Activated CD8-positive, alpha-beta memory T cell treated with anti-CD3 and anti-CD28 coated beads for 36 hours (primary cell): ENCODE measurements around the gene HOOK2. TPM values are rescaled to one million over a fixed set of nuclear protein-coding genes. Genes with fewer than 3 reads are reported as not detected.

Experiments used
- CTCF ChIA-PET: fragments of 350-600 bp; sonication (Branson Sonifier 250); formaldehyde crosslinking; loops from one replicate; lab custom pipeline; 2021; ENCODE audit warnings: antibody characterized with exemption; lab: Charles Lee
- POLR2A ChIA-PET: fragments of 350-600 bp; sonication (Branson Sonifier 250); formaldehyde crosslinking; loops from one replicate; lab custom pipeline; 2021; ENCODE audit warnings: antibody characterized with exemption; lab: Charles Lee
- total RNA-seq, 2 experiments: library from RNA; stranded (reverse); gene quantifications; one replicate each; pipeline ENCODE4 v1.2.3, GENCODE V29; 2021

HOOK2 gene
- total RNA-seq, 2 experiments from 2014 or later = 12.9 to 13.1 TPM

- POLR2A ChIA-PET = no interaction called here
- CTCF ChIA-PET = interaction anchor here (1.4 kb wide), 2 partner anchors 12 to 96 kb away, joined by 3 read pairs; no protein-coding TSS in a partner anchor
Measured at GRCh38 chr19:12751635-12752034, 23.7 kb downstream of the HOOK2 start, which contains the start of gene BEST2. Gene BEST2 (plus strand): TSS chr19:12751791. CDS start chr19:12752593, 802 bp downstream.

- POLR2A ChIA-PET = no interaction called here
- CTCF ChIA-PET = interaction anchor here (0.6 to 1.5 kb wide), 3 partner anchors 15 to 1909 kb away, joined by 3 to 4 read pairs (median 4); no protein-coding TSS in a partner anchor
Measured at GRCh38 chr19:12750851-12751250, 24.5 kb downstream of the HOOK2 start.

DNA sequence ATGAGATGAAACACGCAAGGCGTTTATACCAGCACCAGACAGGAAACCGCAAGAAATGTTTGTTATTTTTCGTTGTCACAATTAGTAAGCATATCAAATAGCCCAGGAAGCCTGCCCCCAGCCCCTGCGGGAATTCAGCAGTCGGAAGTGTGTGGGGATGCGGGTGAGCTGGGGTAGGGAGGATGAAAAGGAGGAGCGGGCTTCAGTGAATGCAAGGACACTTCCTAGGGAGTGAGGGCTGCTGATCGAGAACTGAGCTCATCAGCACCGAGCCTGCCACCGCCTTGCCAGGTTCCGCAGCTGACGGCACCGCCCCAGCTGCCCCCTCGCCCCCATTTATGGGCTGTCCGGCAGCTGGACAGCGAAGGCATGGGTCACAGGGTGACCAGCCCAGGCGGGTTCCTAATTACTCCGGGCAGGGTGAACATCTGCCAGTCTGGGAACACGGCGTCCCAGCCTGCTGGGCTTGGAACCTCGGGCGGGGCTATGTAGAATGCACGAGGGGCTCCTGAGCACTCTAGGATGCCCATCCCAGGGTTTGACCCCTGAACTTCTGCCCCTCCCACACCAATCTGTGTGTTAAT lies 25.3 kb downstream of the HOOK2 start:
- CTCF ChIA-PET = interaction anchor here (0.6 to 1.5 kb wide), 3 partner anchors 16 to 1910 kb away, joined by 3 to 4 read pairs (median 4); no protein-coding TSS in a partner anchor

DNA sequence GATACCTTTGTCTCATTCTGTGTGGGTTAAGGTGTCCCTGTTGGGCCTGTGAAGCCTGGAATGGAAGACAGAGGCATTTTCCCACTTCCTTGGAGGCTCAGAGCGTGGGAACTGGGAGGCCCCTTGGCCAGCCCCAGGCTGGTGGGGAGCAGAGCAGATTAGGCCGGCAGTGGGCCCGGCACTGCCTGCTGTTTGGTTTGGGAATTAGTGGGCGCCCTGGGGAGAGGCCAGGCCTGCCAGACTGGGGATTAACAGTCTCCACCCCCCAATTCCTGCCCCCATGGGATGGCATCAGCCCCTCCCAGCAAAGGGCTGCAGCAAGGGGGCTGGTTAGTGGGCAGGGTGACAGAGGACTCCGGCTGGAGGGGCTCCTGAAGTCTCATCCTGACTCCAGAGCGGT lies 26.9 kb downstream of the HOOK2 start:
- CTCF ChIA-PET = interaction anchor here (2.4 kb wide), 1 partner anchor 100 kb away, joined by 6 read pairs; no protein-coding TSS in a partner anchor

More for the DNA sequence above, 25.3 kb downstream of the HOOK2 start:
- POLR2A ChIA-PET = interaction anchor here (0.6 kb wide), 1 partner anchor 26 kb away, joined by 10 read pairs; no protein-coding TSS in a partner anchor

DNA sequence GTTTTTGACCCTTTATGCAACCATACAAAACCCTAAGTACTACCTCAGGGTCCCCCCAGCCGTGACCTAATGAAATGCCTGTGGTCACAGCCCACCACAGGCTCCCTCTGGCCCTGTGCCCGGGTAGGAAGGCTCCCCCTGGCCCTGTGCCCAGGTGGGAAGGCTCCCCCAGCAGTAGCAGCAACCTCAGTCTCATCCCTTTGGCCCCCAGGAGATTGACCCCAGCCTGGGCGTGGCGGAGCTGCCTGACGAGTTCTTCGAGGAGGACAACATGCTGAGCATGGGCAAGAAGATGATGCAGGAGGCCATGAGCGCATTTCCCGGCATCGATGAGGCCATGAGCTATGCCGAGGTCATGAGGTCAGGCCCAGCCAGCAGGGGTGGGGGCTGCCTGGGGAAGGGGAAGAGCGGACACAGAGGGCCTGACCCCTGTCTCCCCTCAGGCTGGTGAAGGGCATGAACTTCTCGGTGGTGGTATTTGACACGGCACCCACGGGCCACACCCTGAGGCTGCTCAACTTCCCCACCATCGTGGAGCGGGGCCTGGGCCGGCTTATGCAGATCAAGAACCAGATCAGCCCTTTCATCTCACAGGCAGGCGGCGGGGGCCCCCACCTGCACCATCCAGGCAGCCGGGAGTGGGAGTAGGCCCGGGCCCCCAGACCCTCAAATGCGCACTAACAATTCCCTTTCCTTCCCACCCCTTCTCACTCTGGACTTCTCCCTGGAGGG lies 30.0 kb downstream of the HOOK2 start:
- ChIA-PET POLR2A (no interaction called here), CTCF (interaction anchor here (1.3 to 2.9 kb wide), 3 partner anchors 8 to 17 kb away, joined by 4 to 7 read pairs (median 7); partner anchors contain the start of gene GET3)

More for the DNA sequence above, 26.9 kb downstream of the HOOK2 start:
- POLR2A ChIA-PET = no interaction called here

- POLR2A ChIA-PET = interaction anchor here (0.8 kb wide), 1 partner anchor 54 kb away, joined by 3 read pairs; the partner anchor contains the start of gene JUNB
- CTCF ChIA-PET = interaction anchor here (1.6 to 3.0 kb wide), 4 partner anchors 20 to 110 kb away, joined by 4 to 10 read pairs (median 9); no protein-coding TSS in a partner anchor
Measured at GRCh38 chr19:12737835-12738351, 37.5 kb downstream of the HOOK2 start.

- ChIA-PET POLR2A (interaction anchor here (0.6 to 0.8 kb wide), 2 partner anchors 54 to 184 kb away, joined by 3 to 5 read pairs; partner anchors contain the start of gene JUNB), CTCF (interaction anchor here (0.6 to 3.0 kb wide), 8 partner anchors 9 to 110 kb away, joined by 3 to 10 read pairs (median 4); a partner anchor contains a TSS)
Measured at GRCh38 chr19:12736995-12737834, 38.1 kb downstream of the HOOK2 start, which contains the start of gene GET3. Gene GET3 (plus strand): TSS chr19:12737497. CDS start chr19:12737506, 9 bp downstream.

DNA sequence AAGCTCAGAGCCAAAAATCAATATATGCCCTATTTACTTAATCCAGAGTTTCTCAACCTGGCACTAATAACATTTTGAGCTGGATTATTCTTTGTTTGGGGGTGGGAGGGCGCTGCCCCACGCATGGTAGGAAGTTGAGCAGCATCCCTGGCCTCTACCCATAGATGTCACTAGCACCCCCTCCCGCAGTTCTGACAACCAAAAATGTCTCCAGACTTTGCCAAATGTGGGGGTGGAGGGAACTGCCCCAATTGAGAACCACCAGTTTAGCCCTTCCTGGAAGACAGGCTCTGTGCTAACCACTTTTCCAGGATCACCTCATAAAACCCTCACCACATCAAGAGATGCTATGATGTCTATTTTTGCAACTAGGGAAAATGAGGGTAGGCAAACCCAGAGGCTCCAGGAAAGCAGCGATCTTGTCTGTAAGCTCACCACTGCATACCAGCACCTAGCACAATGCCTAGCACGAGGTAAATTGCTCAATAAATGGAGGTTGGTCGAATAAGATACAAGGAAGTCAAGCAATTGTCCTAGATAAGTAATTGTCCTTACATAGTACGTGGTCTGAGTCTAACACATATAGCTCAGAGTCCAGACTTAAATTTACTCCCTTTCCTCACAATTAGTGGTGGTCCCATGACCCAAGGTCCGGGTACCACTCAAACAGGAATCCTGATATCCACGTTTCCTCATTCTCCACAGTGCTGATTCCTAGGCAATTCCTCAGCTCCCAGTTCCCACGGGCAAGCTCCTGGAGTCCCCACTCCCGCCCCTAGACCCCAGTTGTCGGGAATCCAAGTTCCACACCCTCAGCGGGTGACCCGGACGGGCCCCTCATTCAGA lies 41.8 kb downstream of the HOOK2 start:
- CTCF ChIA-PET = interaction anchor here (0.5 to 3.5 kb wide), 15 partner anchors 8 to 113 kb away, joined by 3 to 11 read pairs (median 4); partner anchors contain the start of genes FBXW9, HOOK2 and RNASEH2A
- POLR2A ChIA-PET = interaction anchor here (0.6 to 3.8 kb wide), 6 partner anchors 11 to 220 kb away, joined by 3 to 39 read pairs (median 4); partner anchors contain the start of genes JUNB and TNPO2

GRCh38 chr19:12731337-12731736 lies 44.0 kb downstream of the HOOK2 start:
- ChIA-PET CTCF (interaction anchor here (0.6 to 1.2 kb wide), 5 partner anchors 10 to 161 kb away, joined by 3 to 4 read pairs (median 3); no protein-coding TSS in a partner anchor), POLR2A (interaction anchor here (3.8 kb wide), 1 partner anchor 9 kb away, joined by 39 read pairs; the partner anchor contains the start of gene TNPO2)

DNA sequence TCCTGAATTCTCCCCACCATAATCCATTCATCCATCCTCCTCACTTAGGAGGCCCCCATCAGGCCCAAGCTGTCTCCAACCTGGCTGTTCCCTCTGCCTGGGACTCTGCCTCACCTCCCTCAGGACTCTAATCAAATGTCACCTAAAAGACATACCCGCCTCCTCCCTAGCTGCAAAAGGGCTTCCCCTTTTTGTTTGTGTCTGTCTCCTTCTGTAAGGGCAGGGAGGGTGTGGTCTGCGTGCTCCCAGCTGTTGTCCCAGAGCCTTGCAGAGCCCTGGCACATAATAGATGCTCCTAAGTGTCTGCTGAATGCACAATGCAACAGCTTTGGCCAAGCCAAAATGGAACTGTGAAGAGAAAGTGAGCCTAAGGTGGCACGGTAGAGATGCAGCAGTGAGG lies 45.3 kb downstream of the HOOK2 start:
- CTCF ChIA-PET = no interaction called here
- POLR2A ChIA-PET = interaction anchor here (0.8 kb wide), 1 partner anchor 140 kb away, joined by 5 read pairs; no protein-coding TSS in a partner anchor

GRCh38 chr19:12727745-12728433 lies 47.5 kb downstream of the HOOK2 start:
- CTCF ChIA-PET = no interaction called here
- POLR2A ChIA-PET = no interaction called here

DNA sequence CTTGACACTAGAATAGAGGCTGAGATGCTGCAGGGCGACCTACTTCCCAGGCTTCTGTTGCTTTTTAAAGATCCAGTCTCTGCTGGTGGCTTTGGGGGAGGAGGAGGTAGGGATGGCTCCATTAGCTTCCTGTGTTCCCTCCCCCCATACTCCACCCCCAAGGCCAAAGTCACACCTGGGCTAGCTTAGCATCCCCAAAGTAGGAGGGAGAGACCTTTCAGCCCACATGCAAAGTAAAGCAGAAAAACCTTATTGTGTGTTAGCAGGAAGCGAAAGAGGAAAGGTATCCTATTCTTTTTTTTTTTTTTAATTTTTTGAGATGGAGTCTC lies 48.4 kb downstream of the HOOK2 start:
- CTCF ChIA-PET = no interaction called here
- POLR2A ChIA-PET = interaction anchor here (0.7 kb wide), 1 partner anchor 8 kb away, joined by 3 read pairs; the partner anchor contains the start of gene TRIR

DNA sequence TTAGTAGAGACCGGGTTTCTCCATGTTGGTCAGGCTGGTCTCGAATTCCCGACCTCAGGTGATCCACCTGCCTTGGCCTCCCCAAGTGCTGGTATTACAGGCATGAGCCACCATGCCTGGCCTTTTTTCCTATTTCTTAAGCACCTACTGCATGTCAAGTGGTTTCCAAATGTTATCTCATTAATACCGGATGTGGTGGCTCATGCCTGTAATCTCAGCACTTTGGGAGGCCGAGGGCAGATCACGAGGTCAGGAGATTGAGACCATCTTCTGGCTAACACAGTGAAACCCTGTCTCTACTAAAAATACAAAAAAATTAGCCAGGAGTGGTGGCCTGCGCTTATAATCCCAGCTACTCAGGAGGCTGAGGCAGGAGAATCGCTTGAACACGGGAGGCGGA lies 49.7 kb downstream of the HOOK2 start:
- POLR2A ChIA-PET = interaction anchor here (0.6 kb wide), 1 partner anchor 42 kb away, joined by 3 read pairs; no protein-coding TSS in a partner anchor
- CTCF ChIA-PET = interaction anchor here (0.7 to 1.1 kb wide), 4 partner anchors 7 to 35 kb away, joined by 3 to 11 read pairs (median 4); no protein-coding TSS in a partner anchor

DNA sequence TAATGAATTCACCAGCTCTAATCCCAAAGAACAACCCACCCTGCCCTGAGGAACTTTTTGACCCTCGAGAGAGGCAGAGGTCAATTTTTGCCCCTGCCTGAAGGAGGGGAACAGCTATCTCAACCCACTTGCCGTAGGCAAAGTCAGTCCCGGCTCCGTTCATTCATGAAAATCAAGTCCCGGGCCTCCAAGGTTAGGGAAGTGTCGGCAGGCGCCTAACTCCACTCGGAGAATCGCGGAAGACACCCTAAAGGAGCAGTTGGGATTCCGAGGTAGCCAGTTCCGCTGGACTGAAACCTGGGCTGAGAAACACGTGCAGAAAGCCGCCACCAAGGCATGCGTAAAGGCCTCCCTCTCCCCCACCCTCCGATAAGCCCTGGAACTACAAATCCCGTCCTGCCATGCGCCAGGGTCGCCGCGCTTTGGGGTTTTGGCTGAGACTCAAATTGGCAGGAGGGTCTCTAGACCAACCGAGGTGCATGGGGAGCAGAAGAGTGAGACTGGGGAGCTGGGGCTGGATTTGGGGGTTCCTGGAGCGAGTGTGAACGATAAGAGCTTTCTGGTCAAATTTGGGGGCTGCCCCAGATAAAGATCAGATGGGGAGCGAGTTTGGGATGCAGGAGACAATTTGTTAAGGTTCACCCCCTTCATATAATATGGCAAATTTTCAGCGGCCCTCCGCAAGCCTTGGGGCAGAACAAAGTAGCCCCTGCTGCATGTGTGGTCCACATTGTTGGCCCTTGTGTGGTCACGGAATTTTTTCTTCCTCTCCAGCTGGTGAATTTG lies 51.5 kb downstream of the HOOK2 start, which contains the start of gene TNPO2:
TSS of gene TNPO2 (minus strand) at position 292 of the 786 bp plus-strand sequence. CDS start 2,955 bp downstream, outside the sequence.
- ChIA-PET POLR2A (interaction anchor here (0.5 to 3.7 kb wide), 7 partner anchors 9 to 69 kb away, joined by 3 to 39 read pairs (median 4); partner anchors contain the start of genes DHPS and TRIR), CTCF (interaction anchor here (1.1 to 2.5 kb wide), 6 partner anchors 9 to 54 kb away, joined by 3 to 13 read pairs (median 4); partner anchors contain the start of genes GET3 and TRIR)

GRCh38 chr19:12723381-12723640 lies 52.0 kb downstream of the HOOK2 start:
- CTCF ChIA-PET = interaction anchor here (0.9 to 2.5 kb wide), 8 partner anchors 10 to 125 kb away, joined by 3 to 13 read pairs (median 3); partner anchors contain the start of genes GET3, JUNB, RNASEH2A and TRIR
- POLR2A ChIA-PET = interaction anchor here (0.6 to 3.7 kb wide), 8 partner anchors 10 to 409 kb away, joined by 3 to 39 read pairs (median 6); partner anchors contain the start of genes DHPS, RNASEH2A and TRIR
